SK-N-MC (cell line): ENCODE results near the gene NALF2.

ENCODE experiments used
- EZH2 ChIP-seq: fragments of 200-600 bp; sonication (generic); IDR thresholded peaks from one replicate; pipeline ENCODE4 v1.6.1; 2017; ENCODE audit warnings: antibody characterized with exemption
- POLR2AphosphoS5 ChIP-seq: IDR thresholded peaks from 2 replicates; pipeline ENCODE4 v1.6.1; 2012; ENCODE audit warnings: mild to moderate bottlenecking, low read depth, low read length, borderline replicate concordance

DNA sequence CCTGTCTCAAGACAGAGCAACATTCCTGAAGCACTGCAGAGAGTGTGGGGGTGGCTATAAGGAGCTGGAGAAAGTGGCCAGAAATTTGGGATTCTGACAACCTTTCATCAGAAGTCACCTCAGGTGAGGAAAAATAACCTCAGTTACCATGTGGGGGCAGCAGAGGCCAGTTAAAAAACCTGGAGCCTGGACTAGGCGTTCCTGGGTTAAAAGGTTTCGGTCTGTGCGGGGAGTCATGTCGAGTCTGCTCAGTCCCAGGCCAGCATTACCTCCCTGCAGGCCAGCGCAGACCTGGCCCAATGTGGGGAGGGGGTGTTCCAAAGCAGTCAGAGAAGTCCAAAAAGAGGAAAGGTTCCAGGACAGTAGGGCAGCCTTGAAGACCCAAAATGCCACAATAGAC, 10.9 kb upstream of the NALF2 start:
- TF ChIP-seq POLR2AphosphoS5, result no peak
- TF ChIP-seq EZH2, result no peak
